ENCODE measurements around the gene TSPEAR.

TSPEAR gene

GRCh38 chr21:44724196-44724595 is 12.8 kb upstream of the TSPEAR start:
- in situ Hi-C loops (cut with MboI; ENCODE audit: low pct_unique_long_range_greater_than_20kb, low sequenced_read_pairs, unreplicated experiment), result no loop called here
- no peak for TF ChIP-seq CTCF (IDR thresholded peaks at IDR 0.05; ENCODE audit: extremely low read depth, insufficient read depth, missing control alignments)
- DNase-seq (ENCODE audit: low spot score), result no peak

GRCh38 chr21:44723177-44724131 is 12.1 kb upstream of the TSPEAR start:
- no peak for DNase-seq (ENCODE audit: low spot score)
- in situ Hi-C loops (cut with MboI; ENCODE audit: low pct_unique_long_range_greater_than_20kb, low sequenced_read_pairs, unreplicated experiment), result no loop called here
- no peak for TF ChIP-seq CTCF (IDR thresholded peaks at IDR 0.05; ENCODE audit: extremely low read depth, insufficient read depth, missing control alignments)

GRCh38 chr21:44722731-44723130 is 11.4 kb upstream of the TSPEAR start:
- TF ChIP-seq CTCF (IDR thresholded peaks at IDR 0.05; ENCODE audit: extremely low read depth, insufficient read depth, missing control alignments), result no peak
- in situ Hi-C loops (cut with MboI; ENCODE audit: low pct_unique_long_range_greater_than_20kb, low sequenced_read_pairs, unreplicated experiment), result no loop called here
- DNase-seq (ENCODE audit: low spot score), result no peak

- no peak for TF ChIP-seq CTCF (IDR thresholded peaks at IDR 0.05; ENCODE audit: extremely low read depth, insufficient read depth, missing control alignments)
- in situ Hi-C loops (cut with MboI; ENCODE audit: low pct_unique_long_range_greater_than_20kb, low sequenced_read_pairs, unreplicated experiment), result no loop called here
- DNase-seq (ENCODE audit: low spot score), result no peak
These were observed 8.8 kb upstream of the TSPEAR start for GRCh38 chr21:44720170-44720569.

- DNase-seq (ENCODE audit: low spot score), result no peak
- in situ Hi-C loops (cut with MboI; ENCODE audit: low pct_unique_long_range_greater_than_20kb, low sequenced_read_pairs, unreplicated experiment), result loop anchor here (10.0 kb wide), 1 partner anchor 56 kb away; no protein-coding TSS in a partner anchor
- TF ChIP-seq CTCF (IDR thresholded peaks at IDR 0.05; ENCODE audit: extremely low read depth, insufficient read depth, missing control alignments), result no peak
These were observed 7.2 kb upstream of the TSPEAR start for GRCh38 chr21:44718571-44718970.

GRCh38 chr21:44718093-44718492 is 6.7 kb upstream of the TSPEAR start:
- no peak for DNase-seq (ENCODE audit: low spot score)
- in situ Hi-C loops (cut with MboI; ENCODE audit: low pct_unique_long_range_greater_than_20kb, low sequenced_read_pairs, unreplicated experiment), result loop anchor here (10.0 kb wide), 1 partner anchor 57 kb away; no protein-coding TSS in a partner anchor
- no peak for TF ChIP-seq CTCF (IDR thresholded peaks at IDR 0.05; ENCODE audit: extremely low read depth, insufficient read depth, missing control alignments)

All from GM13977 (cell line).